Gastroesophageal sphincter (tissue), 4 donors: ENCODE measurements around the gene UBR3. TPM values are rescaled to one million over a fixed set of nuclear protein-coding genes. Genes with fewer than 3 reads are reported as not detected.
"Not testable (repeated sequence)": the region's sequence is repeated elsewhere in the genome, so short reads cannot be mapped to it uniquely, and the experiment has no call there.

Source experiments
- ATAC-seq: fragments of 150-250 bp; one replicate; pipeline ENCODE4 v1.9.1; 2016; ENCODE audit warnings: mild to moderate bottlenecking, moderate library complexity
- H3K27ac ChIP-seq, 4 donors: fragments of 200-600 bp; sonication (generic) in 3 of 4; 1 replicate in 3 of 4; 2 replicates in 1 of 4; pipeline ENCODE4 v1.5.1; 2016 to 2019
- H3K27me3 ChIP-seq: fragments of 200-600 bp; sonication (generic); one replicate; pipeline ENCODE4 v1.5.1; 2019
- H3K36me3 ChIP-seq, 2 donors: fragments of 200-600 bp; sonication (generic); one replicate each; pipeline ENCODE4 v1.5.1; 2019; ENCODE audit warnings: control low read depth in 1 of 2
- H3K4me1 ChIP-seq, 3 donors: fragments of 200-600 bp; sonication (generic); 1 replicate in 2 of 3; 2 replicates in 1 of 3; pipeline ENCODE4 v1.5.1; 2016 to 2019; ENCODE audit warnings: control low read depth in 2 of 3
- H3K4me3 ChIP-seq, 2 donors: fragments of 200-600 bp; sonication (generic); one replicate each; pipeline ENCODE4 v1.5.1; 2019; ENCODE audit warnings: mild to moderate bottlenecking in 1 of 2, moderate library complexity in 1 of 2
- H3K9me3 ChIP-seq, 3 donors: fragments of 200-600 bp; sonication (generic); one replicate each; pipeline ENCODE4 v1.5.1; 2017 to 2019; ENCODE audit warnings: control low read depth in 2 of 3
- CTCF ChIP-seq, 4 experiments: fragments of 200-600 bp in 2 of 4; fragments of 450-650 bp in 2 of 4; sonication (generic) in 1 of 4; IDR thresholded peaks; one replicate each; pipeline ENCODE4 v1.5.1; 2017 to 2019; ENCODE audit warnings: antibody characterized with exemption in 4 of 4, mild to moderate bottlenecking in 2 of 4, moderate library complexity in 2 of 4
- EP300 ChIP-seq: sonication (generic); formaldehyde crosslinking; IDR thresholded peaks from one replicate; pipeline ENCODE4 v1.6.1; 2017; ENCODE audit warnings: antibody characterized with exemption, mild to moderate bottlenecking
- POLR2A ChIP-seq, 2 donors: fragments of 450-650 bp; IDR thresholded peaks; one replicate each; pipeline ENCODE4 v1.6.1; 2017; ENCODE audit warnings: antibody characterized with exemption in 2 of 2, mild to moderate bottlenecking in 2 of 2, moderate library complexity in 1 of 2
- POLR2AphosphoS5 ChIP-seq: sonication (generic); formaldehyde crosslinking; IDR thresholded peaks from one replicate; pipeline ENCODE4 v1.6.1; 2017; ENCODE audit warnings: antibody characterized with exemption
- WGBS, 2 donors: methylation state at CpG; one replicate each; pipeline ENCODE4 v1.1.5; 2018; ENCODE audit warnings: low coverage in 1 of 2; 5-methylcytosine and 5-hydroxymethylcytosine counted together
- total RNA-seq, 4 donors: library from RNA; depleted of rRNA; stranded (reverse); fragments of >200 nt; gene quantifications; one replicate each; pipeline ENCODE4 v1.1.0, GENCODE V29; 2016

The UBR3 gene
- total RNA-seq, 4 donors from 2014 or later: 52.9 to 122 (median 66.9) TPM

GRCh38 chr2:169815849-169816248, 11.4 kb upstream of the UBR3 start:
- no peaks in the 10 kb centered on the region for H3K27me3 ChIP-seq
- 50 to 57% methylated on average over 1 of the region's 1 CpG for WGBS, 2 donors
- no peak overlapping the region for H3K4me3 ChIP-seq
- ATAC-seq: no peak
- H3K36me3 ChIP-seq: peaks cover 3 to 93% of the 10 kb centered on the region in 2 donors
- H3K27ac ChIP-seq: no peak overlapping the region
- peaks cover 0 to 5% (median 0%) of the 10 kb centered on the region in 3 donors for H3K4me1 ChIP-seq
- no peaks in the 10 kb centered on the region for H3K9me3 ChIP-seq
- TF ChIP-seq EP300: no peak
- TF ChIP-seq CTCF (IDR thresholded peaks at IDR 0.05): no peak
- no peak for TF ChIP-seq POLR2AphosphoS5
- TF ChIP-seq POLR2A (IDR thresholded peaks at IDR 0.05): no peak

GRCh38 chr2:169816961-169817360, 10.3 kb upstream of the UBR3 start:
- ATAC-seq, H3K27me3 ChIP-seq, H3K27ac ChIP-seq, H3K9me3 ChIP-seq, H3K4me3 ChIP-seq: not testable (repeated sequence)
- peaks cover 3 to 90% of the 10 kb centered on the region in 2 donors for H3K36me3 ChIP-seq
- peaks cover 0 to 13% (median 0%) of the 10 kb centered on the region in 3 donors for H3K4me1 ChIP-seq

- H3K36me3 ChIP-seq: peaks cover 3 to 86% of the 10 kb centered on the region in 2 donors
- not testable (repeated sequence) for ATAC-seq, H3K27me3 ChIP-seq, H3K9me3 ChIP-seq, H3K4me3 ChIP-seq, H3K27ac ChIP-seq
- peaks cover 0 to 17% (median 0%) of the 10 kb centered on the region in 3 donors for H3K4me1 ChIP-seq
- WGBS, 2 donors: 98 to 100% methylated on average over 3 to 5 of the region's 6 CpGs
Observed at GRCh38 chr2:169817369-169817768, 9.9 kb upstream of the UBR3 start.

GRCh38 chr2:169818241-169818640, 9.0 kb upstream of the UBR3 start:
- ATAC-seq: no peak
- TF ChIP-seq CTCF (IDR thresholded peaks at IDR 0.05): no peak
- H3K27ac ChIP-seq: no peak overlapping the region
- no peak overlapping the region for H3K4me3 ChIP-seq
- no peaks in the 10 kb centered on the region for H3K9me3 ChIP-seq
- no peaks in the 10 kb centered on the region for H3K27me3 ChIP-seq
- peaks cover 3 to 26% (median 6%) of the 10 kb centered on the region in 3 donors for H3K4me1 ChIP-seq
- H3K36me3 ChIP-seq: peaks cover 3 to 77% of the 10 kb centered on the region in 2 donors

- 40 to 45% methylated on average over 1 of the region's 1 CpG for WGBS, 2 donors
- no peak overlapping the region for H3K27ac ChIP-seq
- no peak for ATAC-seq
- H3K9me3 ChIP-seq: no peaks in the 10 kb centered on the region
- no peak overlapping the region for H3K4me3 ChIP-seq
- TF ChIP-seq CTCF (IDR thresholded peaks at IDR 0.05) (no peak), EP300 (no peak), POLR2AphosphoS5 (no peak), POLR2A (IDR thresholded peaks at IDR 0.05) (no peak)
- H3K27me3 ChIP-seq: no peaks in the 10 kb centered on the region
- peaks cover 3 to 69% of the 10 kb centered on the region in 2 donors for H3K36me3 ChIP-seq
- peaks cover 6 to 34% (median 10%) of the 10 kb centered on the region in 3 donors for H3K4me1 ChIP-seq
Observed at GRCh38 chr2:169819106-169819505, 8.1 kb upstream of the UBR3 start.

- not testable (repeated sequence) for H3K9me3 ChIP-seq, H3K27ac ChIP-seq, H3K27me3 ChIP-seq, ATAC-seq, H3K4me3 ChIP-seq
- Histone ChIP-seq H3K4me1 (peaks cover 6 to 39% (median 10%) of the 10 kb centered on the region in 3 donors), H3K36me3 (peaks cover 3 to 60% of the 10 kb centered on the region in 2 donors)
- WGBS, 2 donors: 84 to 86% methylated on average over 5 to 6 of the region's 7 CpGs
Observed at GRCh38 chr2:169820101-169820500, 7.2 kb upstream of the UBR3 start.

- Histone ChIP-seq H3K27me3 (no peaks in the 10 kb centered on the region), H3K4me3 (no peak overlapping the region), H3K36me3 (peaks cover 0 to 42% of the 10 kb centered on the region in 2 donors), H3K9me3 (no peaks in the 10 kb centered on the region), H3K4me1 (peaks cover 6 to 47% (median 10%) of the 10 kb centered on the region in 3 donors), H3K27ac (no peak overlapping the region)
- WGBS, 2 donors: 52 to 65% methylated on average over 3 of the region's 3 CpGs
- ATAC-seq: no peak
- TF ChIP-seq POLR2AphosphoS5 (no peak), EP300 (no peak), POLR2A (IDR thresholded peaks at IDR 0.05) (no peak), CTCF (IDR thresholded peaks at IDR 0.05) (no peak)
Observed at GRCh38 chr2:169822036-169822435, 5.2 kb upstream of the UBR3 start.
